Stimulated activated CD4-positive, alpha-beta T cell treated with anti-CD3 and anti-CD28 coated beads, Interleukin-12 subunit alpha, Interleukin-12 subunit beta, amount 100 ng/mL, for 24 hours (primary cell): ENCODE data around the gene FTCD.

Experiments
- DNase-seq, 2 experiments: peaks; one replicate each; pipeline ENCODE4 v3.0.0-alpha.2; 2020; ENCODE audit warnings: low read depth in 2 of 2

FTCD gene

DNA sequence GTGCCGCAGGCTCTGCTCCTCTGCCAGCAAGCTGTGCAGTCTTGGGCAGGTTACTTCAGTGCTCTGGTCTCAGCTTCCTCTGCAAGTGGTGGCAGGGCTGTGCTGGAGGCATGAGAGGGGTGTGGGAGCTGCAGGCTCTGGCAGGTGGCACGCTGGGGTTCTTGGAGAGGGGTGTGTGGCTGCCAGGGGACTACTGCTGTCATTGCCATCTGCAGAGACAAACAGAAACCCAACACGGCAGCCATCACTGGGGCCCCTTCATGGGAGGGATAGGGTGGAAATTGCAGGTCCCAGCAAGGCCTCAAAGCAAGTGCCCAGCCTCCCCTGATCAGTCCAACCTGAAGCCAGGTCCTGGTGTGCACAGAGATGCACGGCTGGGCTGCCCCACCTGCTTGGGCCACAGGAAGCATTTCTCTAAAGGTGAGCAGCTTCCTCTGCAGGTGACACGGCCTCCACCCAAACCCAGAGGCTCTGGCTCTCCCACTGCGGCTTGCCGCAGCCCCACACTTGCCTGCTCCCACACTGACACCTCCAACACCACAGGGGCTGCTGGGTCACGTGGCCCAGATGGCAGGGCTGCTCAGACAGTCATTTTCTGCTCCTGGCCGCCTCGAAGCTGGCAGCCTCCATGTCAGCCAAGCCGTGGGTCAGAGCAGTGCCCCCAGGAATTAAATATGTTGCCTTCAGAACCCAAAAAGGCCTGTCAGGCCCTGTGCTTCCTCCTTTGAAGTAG is 61.5 kb downstream of the FTCD start:
- no peak for DNase-seq

DNA sequence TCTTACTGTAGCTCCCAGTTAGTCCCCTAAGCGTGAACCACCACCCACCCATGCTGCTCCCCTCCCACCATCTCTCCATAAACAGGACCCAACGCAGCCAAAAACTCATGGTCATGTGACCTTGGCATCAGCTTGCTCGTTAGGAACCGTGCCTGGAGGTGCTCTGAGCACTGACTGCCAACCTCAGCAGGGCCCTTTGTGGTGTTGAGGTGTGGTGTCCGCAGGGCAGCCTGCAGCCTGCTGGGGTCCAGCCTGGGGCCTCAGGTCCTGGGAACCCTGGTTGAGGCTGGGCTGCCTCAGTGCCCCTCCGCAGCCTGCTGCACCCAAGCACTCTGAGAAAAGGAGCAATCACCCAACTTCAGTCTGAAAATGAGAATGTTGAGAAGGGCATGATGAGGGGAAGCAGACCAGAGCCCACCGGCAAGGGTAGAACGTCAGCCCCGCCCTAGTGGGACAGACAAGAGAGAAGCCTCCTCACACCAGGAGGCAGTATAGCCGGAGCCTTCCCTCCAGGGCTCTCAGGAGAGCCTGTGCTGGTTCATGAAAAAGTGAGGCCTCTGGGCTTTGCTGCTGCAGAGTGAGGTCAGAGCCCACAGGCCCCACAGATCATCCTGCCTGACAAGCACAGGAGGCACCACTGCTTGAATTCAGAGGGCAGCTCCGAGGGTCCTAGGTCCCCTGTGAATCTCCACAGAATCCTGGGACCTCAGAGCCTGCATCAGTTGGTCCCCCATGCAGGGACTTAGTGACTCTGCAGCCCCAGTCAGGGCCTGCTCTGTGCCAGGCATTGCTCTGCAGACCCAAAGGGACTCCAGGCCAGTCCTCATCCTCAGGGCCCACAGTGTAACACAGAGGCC is 62.3 kb downstream of the FTCD start:
- DNase-seq: no peak

DNA sequence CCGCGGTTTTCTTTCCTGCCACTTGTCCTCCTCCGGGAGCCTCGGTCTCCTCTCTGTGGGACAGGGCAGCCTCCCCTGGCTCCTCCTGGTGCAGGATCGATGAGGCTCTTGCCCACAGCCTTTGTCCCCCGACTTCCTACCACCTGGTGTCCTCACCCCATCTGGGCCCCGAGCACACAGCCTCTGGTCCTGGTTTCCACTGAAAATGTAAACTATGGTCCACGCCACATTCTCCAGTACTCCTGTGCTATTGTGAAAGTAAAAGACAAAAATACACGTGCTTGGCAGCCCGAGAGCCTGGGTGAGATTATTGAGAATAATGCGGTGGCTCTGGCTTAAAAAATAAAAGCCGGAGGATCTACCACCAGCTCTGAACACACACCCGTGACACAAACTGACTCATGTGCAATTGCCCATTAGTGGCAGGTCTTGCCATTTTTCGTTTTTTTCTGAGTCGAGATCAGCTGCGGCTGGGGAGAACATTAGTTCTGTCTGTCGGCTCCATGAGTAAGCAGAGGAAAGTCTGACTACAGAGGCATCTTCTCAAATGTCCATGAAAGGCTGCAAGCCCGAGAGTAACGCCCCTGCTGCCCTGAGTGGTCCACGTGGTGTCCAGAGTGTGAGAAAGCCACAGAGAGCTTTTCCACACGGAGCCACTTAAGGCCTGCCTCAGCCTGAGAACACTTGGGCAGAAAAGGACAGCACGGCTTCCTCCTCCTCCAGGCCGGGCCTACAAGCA is 63.2 kb downstream of the FTCD start:
- no peak for DNase-seq

DNA sequence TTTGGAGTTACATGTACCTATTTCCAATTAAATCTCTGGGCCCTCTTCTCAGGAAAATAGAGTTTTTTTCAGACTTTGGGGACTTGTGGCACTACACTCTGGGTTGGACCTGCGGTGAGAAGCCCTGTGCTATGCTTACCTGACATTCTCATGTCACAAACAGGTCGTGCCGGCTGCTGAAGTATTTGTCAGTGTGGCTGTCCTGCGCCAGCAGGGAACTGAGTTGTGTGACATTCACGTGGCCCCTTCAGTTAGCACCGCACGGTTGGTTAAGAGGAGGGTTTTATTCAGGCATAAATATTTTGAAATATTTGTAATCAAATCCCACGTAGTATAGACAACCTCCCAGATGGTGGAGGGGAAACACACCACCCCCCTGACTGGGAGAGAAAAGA is 63.8 kb downstream of the FTCD start:
- DNase-seq: no peak

DNA sequence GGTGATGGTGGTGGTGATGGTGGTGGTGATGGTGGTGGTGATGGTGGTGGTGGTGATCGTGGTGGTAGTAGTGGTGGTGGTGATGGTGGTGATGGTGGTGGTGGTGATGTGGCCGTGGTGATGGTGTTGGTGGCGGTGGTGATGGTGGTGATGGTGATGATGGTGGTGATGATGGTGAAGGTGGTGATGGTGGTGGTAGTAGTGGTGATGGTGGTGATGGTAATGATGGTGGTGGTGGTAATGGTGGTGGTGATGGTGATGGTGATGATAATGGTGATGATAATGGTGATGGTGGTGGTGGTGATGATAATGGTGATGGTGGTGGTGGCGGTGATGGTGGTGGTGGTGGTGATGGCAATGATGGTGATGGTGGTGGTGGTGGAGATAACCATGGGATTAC is 64.3 kb downstream of the FTCD start:
- DNase-seq: no peak

DNA sequence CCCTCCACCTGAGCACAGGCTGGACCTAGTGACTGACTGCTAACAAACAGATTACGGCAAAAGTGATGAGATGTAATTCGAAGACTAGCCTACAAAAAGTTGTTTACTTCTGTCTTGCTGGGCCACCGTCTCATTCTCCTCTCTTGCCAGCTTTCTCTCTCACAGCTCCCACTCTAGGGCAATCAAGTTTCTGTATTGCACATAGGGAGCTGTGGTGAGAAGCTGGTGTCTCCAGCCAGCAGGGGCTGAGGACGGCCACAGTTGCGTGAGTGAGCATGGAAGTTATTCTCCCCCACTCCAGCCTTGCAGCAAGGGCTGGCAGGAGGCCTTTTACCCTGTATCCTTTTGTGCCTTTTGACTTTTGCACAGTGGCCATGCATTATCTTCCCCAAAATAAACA is 66.1 kb downstream of the FTCD start:
- no peak for DNase-seq

DNA sequence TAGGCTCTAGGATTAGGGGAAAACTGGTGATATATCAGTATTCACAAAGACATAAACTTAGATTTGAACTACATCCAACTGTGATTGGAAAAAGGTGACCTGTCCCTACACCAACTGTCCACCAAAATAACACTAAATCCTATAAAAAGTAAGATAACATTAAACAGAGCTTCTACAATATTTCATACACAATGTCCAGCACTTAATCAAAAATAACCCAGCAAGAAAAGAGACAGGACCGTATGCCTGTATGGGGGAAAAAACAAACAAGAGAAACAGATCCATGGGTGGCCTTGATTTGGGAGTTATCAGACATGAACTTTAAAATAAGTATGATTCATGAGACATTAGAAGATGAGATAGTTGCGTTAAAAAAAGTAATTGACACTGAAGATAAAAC is 67.2 kb downstream of the FTCD start:
- no peak for DNase-seq

DNA sequence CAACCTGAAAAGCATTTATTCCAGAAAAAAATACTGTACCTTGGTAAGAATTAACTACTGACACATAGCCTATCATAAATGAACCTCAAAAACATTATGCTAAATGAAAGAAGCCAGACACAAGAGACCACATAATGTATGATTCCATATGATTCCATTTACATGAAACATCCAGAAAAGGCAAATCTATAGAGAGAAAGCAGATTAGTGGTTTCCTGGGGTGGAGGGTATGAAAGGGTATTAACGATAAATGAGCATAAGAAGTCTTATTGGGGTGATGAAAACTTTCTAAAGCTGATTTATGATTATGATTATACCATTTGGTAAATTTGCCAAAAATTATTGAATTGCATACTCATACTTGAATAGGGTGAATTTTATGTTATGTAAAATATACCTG is 67.7 kb downstream of the FTCD start:
- no peak for DNase-seq
